Right hindlimb (tissue), 1 donor: ENCODE data around the gene VANGL1.

ENCODE experiments used
- DNase-seq: peaks from one replicate; pipeline ENCODE4 v3.0.0-alpha.2; 2018

Gene VANGL1

GRCh38 chr1:115644109-115644508, 2.3 kb downstream of the VANGL1 start:
- DNase-seq, result no peak

- no peak for DNase-seq
These were observed 5.3 kb downstream of the VANGL1 start for GRCh38 chr1:115647047-115647446.

DNA sequence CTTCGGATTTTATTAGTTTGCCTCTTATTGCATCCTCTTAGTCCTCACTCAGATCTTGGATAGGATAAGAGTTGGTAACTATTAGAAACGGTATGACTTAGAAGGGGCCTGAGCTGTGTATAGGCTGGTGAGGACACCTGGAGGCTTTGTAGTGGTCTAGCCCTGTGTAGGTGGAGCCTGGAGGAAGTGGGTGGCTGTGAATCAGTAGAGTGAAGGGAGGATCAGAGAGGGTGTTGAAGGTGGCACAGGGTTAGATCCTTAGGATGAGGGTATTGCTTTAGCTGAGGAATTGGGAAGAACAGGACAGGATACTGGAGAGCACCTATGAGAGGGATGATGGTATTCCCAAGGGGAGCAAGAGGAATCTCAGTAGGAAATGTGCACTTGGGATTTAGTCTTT, 5.7 kb downstream of the VANGL1 start:
- DNase-seq, result no peak

GRCh38 chr1:115647919-115648650, 6.3 kb downstream of the VANGL1 start:
- DNase-seq, result no peak

- DNase-seq, result no peak
These were observed 7.2 kb downstream of the VANGL1 start for GRCh38 chr1:115648717-115649691.

DNA sequence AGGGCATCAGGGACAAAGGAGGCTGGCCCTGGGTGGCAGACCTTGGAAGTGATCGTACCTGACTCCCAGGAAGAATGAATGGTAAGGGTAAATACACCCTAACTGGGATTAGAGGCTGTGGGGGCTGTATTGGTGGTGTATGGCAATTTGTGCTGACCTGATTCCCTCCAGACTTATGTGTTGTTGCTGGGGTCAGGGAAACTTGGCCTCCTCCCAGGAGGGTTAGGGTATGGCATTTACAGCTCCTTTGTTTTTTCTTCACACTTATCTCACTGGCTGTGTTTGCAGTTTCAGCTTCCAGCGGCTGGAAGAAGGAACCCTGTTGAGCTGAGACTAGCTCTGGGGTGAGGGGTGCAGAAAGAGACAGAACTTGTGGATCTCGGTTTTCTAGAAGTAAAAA, 8.2 kb downstream of the VANGL1 start:
- no peak for DNase-seq

DNA sequence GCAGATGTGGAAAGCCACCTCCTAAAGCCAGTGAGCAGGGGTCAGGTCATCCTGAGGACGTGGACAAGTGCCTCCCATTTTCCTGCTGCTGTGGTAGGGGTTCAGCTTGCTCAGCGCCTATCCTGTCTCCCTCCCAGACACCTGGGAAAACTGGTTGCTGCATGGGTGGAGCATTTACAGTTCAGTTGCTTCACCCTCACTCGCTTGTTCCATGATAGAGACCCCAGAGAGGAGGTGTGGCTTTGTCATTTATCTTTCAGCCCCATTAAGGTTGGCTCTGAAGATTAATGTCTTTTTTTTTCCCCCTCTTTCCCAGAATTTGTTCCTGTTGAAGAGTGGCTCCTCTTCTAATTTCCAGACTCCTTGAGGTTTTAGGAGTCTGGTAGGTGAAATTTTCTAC, 9.2 kb downstream of the VANGL1 start:
- no peak for DNase-seq

DNA sequence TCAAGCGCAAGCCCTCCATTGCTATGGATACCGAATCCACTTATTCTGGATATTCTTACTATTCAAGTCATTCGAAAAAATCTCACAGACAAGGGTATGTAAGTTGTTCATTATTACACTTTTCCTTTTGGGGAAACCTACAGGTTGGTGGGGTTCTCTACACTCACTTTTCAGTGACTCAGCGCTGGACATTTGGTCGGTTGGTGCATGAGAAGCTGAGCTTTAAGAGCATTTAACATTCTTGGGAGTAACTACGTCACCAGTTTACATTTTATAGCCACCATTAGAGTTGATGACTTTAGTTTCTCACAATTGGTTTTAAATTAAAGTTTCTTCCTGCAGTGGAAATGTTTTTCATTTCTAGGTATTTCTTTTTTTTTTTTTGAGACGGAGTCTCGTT, 9.6 kb downstream of the VANGL1 start:
- DNase-seq, result no peak

DNA sequence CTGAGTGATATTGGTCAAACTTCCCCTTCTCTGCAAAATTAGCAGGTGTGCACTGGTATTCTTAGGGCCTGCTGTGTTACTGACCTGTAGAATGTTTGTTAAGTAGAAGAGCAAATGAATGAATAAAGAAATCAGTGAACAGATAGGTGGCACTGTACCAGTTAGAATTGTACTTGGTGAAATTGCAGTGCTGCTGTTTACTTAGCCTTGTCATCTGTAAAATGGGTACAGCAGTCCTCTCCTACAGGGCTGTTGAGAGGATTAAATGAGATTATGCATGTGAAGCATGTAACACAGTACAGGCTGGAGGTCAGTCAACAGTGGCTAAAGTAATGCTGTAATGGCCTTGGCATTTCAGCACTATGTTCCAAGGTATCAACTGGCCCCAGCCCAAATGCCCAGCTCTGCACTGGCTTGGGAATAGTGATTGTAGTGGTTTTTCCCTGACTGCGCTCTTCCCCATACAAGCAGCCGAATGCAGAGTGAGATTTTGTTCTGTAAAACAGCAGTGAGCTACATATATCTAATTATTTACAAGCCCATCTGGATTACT, 10.5 kb downstream of the VANGL1 start:
- no peak for DNase-seq

DNA sequence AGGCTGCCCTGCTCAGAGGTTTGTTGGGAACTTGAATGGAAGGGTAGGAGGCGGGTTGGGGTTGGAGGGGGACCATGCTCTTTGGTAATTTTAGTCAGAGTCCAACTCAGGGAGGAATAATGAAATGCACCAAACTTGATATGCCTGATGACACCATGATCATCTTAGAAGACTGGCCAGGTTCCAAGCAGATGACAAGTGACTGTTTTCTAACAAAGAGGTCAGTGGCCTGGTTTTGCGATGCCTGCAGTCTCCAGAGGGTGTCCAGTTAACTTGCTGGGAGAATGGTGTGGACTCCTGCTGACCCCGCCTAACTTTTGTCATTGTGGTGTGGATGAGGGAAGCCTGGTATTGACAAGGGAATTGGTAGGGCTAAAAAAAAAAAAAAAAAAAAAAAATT, 12.4 kb downstream of the VANGL1 start:
- no peak for DNase-seq

- no peak for DNase-seq
These were observed 13.0 kb downstream of the VANGL1 start for GRCh38 chr1:115654663-115655305.

DNA sequence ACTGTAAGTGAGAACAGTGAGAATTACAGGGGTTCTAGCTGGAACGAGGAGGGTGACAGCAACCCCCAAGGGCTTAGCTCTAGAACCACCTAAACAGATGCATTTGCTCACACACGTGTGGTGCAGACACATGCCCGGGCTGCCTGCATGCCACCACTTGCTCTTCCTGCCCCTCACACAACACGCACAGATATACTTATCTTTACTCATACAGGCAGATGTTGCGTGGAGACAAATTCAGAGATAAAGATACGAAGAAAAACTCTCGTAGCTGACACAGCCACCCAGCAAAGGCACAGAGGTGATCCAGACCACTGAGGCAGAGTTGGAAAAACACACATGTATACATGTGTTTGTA, 13.5 kb downstream of the VANGL1 start:
- DNase-seq, result no peak

- DNase-seq, result no peak
These were observed 14.1 kb downstream of the VANGL1 start for GRCh38 chr1:115655916-115656315.

DNA sequence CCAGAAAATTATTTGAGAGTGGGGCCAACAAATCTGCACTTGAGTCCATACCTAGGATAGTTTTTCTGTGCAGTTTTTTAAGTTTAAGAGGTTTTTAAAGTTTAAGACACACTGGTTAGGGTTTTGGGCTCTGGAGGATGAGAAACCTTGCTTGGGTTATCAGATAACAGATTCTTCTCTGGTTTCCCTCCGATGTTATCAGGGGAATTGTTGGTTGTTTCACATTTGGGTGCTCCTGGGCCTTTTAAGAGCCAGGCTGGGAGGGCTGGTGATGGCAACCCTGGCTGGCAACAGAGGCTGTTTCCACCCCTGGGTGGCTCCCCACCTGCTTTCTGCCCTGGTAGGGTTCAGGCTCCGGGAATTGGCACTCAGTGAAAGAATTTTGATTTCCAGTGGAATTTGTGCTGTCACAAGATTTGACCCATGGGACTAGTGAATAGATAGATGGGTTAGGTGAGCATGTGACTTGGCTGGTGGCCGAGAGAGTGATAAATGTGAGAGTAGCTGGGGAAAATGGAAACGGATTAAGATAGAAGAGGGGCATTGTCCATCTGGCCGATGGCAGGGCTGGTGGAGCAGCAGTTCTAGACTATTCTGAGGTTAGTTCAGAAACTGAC, 14.8 kb downstream of the VANGL1 start:
- DNase-seq, result no peak

DNA sequence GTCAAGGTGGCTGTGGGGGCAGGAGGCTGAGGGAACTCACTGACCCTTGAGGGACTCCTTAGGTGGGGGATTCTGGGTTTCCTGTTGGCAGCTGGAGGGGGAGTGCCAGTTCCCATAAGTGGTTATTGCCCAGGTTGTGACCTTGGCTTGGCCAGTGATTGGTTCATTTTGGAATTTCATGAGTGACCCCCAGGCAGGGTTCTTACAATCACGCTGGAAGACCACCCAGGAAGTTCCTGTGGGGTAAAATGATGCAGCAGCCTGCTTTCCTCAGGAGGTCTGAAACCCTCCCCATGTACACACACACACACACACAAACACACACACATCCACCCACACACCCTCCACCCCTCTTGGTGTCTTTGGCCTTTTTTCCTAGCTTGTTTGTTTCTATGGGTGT, 16.9 kb downstream of the VANGL1 start:
- no peak for DNase-seq

- no peak for DNase-seq
These were observed 18.4 kb downstream of the VANGL1 start for GRCh38 chr1:115660151-115660550.

- DNase-seq, result no peak
These were observed 19.4 kb downstream of the VANGL1 start for GRCh38 chr1:115661157-115661556.

GRCh38 chr1:115665319-115666096, 23.7 kb downstream of the VANGL1 start:
- DNase-seq, result no peak

- no peak for DNase-seq
These were observed 24.4 kb downstream of the VANGL1 start for GRCh38 chr1:115666206-115666605.

DNA sequence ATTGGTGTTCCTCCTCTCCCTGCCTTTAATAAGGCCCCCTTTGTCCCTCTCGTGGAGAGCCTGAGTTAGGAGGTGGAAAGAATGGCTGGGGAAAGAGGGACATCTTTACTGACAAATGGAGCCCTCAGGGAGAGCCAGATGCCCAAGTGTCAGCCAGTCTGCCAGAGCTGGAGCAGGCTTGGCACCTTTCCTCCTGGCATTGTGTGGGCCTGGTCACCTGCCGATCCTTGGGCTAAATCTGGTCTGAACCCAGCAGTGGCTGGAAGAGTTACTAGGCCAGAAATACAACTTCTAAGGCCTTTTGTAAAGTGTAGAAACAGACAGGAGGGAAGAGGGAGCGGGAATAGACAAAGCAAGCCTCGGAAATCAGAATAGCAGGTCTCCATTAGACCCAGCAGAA, 24.9 kb downstream of the VANGL1 start:
- DNase-seq, result no peak

DNA sequence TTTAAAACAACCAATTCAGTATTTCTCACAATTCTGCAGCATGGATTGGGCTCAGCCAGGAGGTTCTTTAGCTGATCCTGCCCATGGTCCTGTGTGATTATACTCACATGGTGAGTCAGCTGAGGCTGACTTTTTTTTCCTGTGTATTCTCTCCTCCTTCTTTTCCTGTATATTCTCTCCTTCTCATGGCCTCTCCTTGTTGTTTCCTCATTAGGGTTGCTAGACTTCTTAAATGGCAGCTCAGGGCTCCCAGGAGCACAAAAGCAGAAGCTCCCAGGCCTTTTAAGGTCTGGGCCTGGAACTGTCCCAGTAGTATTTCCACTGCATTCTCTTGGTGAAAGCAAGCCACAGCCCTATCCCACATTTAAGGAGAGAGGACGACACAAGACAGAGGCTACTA, 26.8 kb downstream of the VANGL1 start:
- no peak for DNase-seq
